HG03196 (cell line): ENCODE measurements around the gene RPLP1.

Experiments used
- ATAC-seq: cut with Tn5 transposase; IDR thresholded peaks from one replicate; pipeline ENCODE4 v1.9.1; 2021; ENCODE audit not compliant: unreplicated experiment

Gene RPLP1

DNA sequence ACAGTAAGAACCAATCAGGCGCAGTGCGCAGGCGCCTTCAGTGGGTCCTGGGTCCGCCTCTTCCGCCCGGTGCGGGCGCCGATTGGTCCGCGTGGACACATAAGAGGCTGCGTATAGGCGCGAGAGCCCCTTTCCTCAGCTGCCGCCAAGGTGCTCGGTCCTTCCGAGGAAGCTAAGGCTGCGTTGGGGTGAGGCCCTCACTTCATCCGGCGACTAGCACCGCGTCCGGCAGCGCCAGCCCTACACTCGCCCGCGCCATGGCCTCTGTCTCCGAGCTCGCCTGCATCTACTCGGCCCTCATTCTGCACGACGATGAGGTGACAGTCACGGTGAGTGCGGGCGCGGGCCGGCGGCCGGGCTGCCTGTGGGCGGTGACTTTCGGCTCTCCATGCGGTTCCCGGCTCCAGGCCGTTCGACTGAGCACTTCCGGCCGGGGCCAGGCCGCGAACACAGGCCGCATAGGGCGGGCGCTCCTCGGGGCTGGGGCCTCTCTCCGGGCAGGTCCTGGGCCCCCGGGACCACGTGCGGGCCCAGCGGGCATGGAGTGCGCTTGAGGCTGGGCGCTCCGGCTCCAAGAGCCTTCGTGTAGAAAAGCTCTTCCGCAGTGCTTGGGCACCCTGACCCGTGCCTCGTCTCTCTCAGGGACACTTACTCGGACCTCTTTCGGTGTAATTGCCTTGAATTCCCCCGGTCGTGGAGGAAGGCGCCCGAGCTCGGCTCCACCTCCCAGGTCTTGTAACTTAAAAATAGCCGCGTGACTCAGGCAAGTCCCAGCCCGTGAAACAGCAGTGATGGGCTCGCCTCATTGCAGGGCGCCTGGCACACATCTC is at the start of gene RPLP1:
TSS of gene RPLP1 (plus strand) at position 127 of the 830 bp plus-strand sequence. CDS start at position 258, 131 bp downstream.
- ATAC-seq = peak; percentile 85

- no peak for ATAC-seq
Measured at GRCh38 chr15:69403594-69403993, 49.0 kb upstream of the RPLP1 start.

DNA sequence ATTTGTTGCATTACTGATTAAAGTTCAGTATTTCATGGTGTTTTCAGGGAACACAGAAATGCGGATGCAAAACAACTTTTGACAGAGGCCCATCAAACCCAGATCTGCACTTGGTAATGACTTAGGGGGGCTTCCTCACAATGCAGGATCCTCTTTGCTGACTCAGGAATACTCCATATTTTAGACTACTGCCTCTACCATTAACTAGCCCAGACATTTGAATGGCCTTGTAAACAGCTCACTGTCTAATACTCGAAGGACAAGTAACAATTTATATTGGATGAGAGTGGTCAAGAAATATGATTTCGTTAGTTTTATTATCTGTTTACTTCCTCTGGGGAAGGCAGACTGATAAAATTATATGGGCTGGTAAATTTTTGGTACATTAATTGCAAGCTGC is 47.5 kb upstream of the RPLP1 start:
- no peak for ATAC-seq

GRCh38 chr15:69407719-69408400 is 44.8 kb upstream of the RPLP1 start:
- no peak for ATAC-seq

- ATAC-seq = no peak
Measured at GRCh38 chr15:69408841-69409240, 43.8 kb upstream of the RPLP1 start.

DNA sequence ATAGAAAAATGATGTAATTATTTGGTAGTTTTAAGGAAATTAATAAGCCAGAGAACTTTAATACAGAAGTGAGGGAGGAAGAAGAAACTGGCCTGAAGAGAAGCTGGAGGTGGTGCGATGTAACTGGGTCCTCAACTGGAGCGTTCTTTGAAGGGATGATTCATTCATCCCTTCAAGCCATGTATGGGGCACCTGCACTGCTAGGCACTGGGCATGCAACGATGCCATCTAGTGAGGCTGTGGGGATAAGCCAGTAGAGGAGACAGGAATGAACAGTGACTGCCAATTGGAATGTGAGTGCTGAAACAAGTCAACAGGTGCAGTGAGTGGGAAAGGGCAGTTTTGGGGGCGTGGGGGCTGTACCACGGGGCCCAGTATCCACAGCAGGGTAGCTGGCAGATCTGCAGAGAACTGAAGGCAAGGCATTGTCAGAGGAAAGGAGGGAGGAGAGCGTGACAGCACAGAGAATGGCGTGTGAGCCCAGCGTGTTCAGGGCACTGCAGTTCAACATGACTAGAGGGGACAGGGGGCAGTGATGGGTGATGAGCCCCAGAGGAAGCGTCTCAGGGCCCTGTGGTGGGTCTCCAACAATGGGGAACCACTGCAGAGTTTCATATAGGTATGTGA is 42.3 kb upstream of the RPLP1 start:
- ATAC-seq = no peak

DNA sequence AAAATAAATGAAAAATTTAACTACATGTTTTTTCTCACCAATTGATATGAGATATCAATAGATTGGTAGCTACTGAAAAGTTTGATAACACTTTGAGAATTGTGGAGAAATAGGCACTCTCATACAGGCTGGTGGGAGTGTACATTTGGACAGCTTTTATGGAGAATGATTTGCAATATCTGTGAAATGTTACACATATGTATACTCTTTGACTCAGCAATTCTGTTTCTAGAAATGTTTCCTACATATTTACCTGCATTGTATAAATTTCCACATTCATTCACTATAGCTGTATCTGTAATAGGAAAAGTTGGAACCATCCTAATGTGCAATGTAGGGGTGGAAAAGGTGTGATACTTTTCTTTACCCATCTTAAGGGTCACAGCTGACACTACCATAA is 40.3 kb upstream of the RPLP1 start:
- no peak for ATAC-seq

- no peak for ATAC-seq
Measured at GRCh38 chr15:69412701-69413100, 39.9 kb upstream of the RPLP1 start.

DNA sequence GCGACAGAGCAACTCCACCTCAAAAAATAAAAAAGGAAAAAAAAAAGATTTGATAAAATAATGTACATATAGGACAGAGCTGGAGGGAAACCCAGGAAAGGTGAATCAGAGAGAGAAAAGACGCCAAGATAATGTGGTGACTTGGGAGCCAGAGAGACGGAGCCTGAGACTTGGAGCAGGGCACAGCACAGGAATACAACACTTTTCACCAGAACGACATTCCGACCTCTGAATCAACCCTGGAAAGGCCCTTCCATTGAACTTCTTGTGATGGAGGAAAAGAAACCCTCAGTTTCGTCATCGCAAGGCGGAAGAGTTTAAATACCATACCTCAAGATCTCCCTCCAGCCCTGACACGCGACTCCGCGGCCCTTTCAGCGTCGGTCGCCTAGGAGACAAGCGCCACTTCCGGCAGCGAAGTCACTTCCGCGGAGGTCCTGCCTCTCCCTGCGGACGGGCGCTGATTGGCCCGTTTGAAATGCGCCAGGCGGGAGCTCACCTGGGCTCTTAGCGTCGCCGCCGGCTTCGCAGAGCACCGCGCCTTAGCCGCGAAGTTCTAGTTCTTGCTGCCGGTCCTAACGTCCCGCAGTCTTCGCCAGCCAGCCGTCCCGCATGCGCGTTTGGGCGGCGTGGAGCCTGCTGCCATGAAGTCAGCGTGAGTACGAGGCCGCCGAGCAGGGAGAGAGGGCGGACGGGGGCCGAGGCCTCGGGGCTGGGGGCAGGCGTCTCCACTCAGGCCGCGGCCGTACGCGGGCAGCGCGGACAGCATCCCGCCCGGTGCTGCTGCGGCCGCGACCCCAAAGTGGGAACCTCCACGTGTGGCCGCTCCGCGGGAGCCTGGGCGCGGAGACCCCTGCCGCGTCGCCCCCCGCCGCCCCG is 38.6 kb upstream of the RPLP1 start, which contains the start of gene KIF23:
TSS of gene KIF23 (plus strand) at position 528 of the 879 bp plus-strand sequence. CDS start at position 645, 117 bp downstream.
- peak; percentile 93 for ATAC-seq

DNA sequence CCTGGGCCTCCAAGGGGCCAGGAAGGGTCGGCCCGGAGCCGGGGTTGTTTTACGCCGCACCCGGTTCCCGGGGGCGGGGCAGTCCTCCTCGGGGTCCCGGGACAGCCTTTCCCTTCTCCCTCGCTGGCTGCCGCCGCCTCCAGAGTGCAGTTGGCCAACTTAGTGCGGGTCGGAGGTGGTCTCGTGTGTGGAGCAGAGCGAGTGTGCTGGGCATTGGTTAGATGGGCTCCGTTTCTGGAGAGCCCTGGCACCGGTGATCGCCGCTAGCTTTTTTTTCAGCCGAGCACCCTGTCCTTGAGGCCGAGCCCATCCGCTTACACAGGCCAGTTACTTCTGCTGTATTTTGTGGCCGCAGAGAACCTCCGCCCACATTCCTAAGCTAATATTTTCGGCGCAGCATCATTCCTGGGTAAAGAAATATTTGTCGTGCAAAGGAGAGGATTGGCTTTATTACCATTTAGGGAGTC is 37.9 kb upstream of the RPLP1 start:
- peak; percentile 26 for ATAC-seq

GRCh38 chr15:69415381-69415780 is 37.2 kb upstream of the RPLP1 start:
- no peak for ATAC-seq

DNA sequence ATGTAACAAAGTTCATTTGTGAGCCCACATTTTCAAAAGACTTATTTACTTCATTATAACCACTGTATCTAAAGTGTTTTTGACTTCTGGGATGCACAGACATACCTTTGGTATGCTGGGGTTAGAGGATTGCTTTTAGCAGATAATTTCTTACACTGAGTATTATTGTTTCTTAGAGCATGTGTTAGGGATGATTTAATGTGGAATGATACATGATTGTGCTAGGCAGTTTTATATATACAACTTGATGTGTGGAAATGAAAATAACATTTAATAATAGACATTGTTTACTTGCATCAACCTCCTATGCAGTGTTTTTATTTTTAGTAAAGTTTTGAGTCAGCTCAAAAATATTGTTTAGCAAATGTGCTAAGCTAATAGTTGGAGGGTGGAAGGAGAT is 35.0 kb upstream of the RPLP1 start:
- no peak for ATAC-seq

DNA sequence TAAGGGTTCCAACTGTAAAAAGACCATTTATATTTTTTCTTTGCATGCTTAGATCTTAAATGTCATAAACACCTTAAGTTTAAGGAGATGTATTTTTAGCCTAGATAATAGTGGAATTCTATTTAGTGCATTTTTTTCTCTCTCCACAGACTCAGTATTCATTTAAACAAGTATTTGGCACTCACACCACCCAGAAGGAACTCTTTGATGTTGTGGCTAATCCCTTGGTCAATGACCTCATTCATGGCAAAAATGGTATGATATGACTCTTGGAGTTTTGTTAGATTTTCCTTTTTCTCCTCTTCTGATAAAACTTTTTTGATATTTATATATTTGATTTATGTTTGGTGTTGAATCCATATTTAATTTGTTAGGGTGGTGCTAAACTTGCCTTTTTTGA is 31.1 kb upstream of the RPLP1 start:
- ATAC-seq = no peak

DNA sequence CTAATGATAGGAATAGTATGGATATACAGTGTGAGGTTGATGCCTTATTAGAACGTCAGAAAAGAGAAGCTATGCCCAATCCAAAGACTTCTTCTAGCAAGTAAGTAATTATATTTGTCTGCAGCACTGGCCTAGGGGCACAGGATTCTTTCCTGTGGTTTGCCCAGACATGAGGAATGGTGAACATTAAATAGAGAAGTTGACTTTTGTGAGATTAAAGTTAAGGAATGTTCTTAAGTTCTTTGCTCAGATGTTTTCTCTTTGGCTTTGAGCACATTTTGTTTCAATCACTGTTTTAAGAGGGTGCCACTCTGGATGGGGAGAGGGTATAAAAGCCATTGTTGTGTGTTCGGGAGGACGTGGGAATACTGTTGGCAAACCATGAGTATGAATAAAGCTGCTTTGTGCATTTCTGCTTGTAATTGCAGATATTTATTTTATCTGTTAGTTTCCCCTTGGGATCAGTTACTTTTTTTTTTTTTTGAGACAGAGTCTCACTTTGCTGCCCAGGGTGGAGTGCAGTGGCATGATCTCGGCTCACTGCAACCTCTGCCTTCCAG is 30.2 kb upstream of the RPLP1 start:
- ATAC-seq = no peak

- no peak for ATAC-seq
Measured at GRCh38 chr15:69424001-69424400, 28.6 kb upstream of the RPLP1 start.

DNA sequence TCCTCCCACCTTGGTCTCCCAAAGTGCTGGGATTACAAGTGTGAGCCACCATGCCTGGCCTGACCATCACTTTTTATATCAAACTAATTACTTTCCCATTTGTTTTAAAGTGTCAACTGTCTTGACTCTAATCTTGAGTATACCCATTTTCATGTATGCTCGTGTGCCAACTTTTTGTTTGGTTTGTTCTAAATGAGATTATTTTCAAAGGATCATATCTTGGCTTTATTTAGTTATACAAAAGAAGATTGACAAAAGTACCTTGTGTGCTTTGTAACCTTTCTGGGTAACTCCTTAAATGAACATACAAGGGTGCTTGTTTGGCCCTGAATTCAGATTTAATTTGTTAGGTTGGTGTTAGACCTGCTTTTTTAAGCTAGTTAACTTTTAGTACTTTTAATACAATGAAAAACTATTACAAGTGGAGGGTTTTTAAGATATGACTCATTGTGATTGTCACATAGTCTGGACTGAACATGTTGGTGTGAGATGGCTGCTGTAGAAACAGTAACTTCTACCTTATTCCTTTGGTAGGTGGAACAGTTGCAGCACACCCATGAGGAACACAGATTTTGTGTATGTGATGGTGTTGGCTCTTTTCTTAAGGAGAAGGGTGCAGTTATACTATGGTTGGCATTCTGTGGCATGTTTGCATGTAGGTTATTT is 27.7 kb upstream of the RPLP1 start:
- no peak for ATAC-seq

GRCh38 chr15:69433831-69434230 is 18.8 kb upstream of the RPLP1 start:
- no peak for ATAC-seq

DNA sequence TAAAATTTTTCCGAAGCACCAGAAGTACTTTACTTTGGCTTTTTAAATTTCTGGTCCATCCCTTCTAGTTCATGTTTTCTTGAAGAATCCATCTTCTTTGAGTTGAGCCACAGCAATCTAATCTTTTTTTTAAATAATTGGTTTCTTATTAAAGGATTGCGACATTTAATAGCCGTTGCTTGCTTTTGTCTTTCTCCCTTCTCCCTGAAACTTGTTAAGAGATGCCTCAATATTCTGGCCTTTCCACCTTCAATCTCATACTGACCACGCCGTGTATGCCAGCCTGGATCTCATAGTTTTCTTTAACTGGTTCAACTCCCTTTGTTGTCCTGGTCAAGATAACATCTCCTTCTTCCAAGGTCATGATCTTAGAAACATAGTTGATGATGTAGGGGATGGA is 18.4 kb upstream of the RPLP1 start:
- ATAC-seq = no peak

DNA sequence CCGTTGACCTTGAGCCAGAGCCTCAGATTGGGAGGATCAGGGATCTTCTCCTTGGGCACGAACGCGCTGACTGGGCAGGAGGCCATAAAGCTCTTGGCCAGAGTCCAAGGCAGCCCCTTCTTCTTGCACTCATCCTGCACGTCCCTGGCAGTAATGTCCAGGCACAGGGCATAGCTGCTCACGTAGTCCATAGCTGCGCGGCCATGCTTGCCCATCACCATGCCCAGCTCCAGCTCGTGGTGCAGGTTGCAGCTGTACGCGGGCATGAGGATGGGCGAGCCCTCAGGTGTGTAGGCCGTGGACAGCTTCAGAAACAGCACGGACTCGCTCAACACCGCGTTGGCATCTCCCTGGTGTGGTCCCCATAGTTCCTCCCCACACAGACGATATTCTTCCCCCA is 17.9 kb upstream of the RPLP1 start:
- no peak for ATAC-seq

GRCh38 chr15:69435985-69436384 is 16.6 kb upstream of the RPLP1 start:
- no peak for ATAC-seq
